ENCODE data around the gene LRRC7.
"Not testable (repeated sequence)": the region's sequence is repeated elsewhere in the genome, so short reads cannot be mapped to it uniquely, and the experiment has no call there.

LRRC7 gene

GRCh38 chr1:69697340-69697739 lies 129.6 kb downstream of the LRRC7 start:
- no peak for DNase-seq (ENCODE audit: low read depth)

- no peak for DNase-seq (ENCODE audit: low read depth)
Observed at GRCh38 chr1:69700770-69701169, 133.0 kb downstream of the LRRC7 start.

- no peak for DNase-seq (ENCODE audit: low read depth)
Observed at GRCh38 chr1:69702085-69702484, 134.4 kb downstream of the LRRC7 start.

- DNase-seq (ENCODE audit: low read depth), result no peak
Observed at GRCh38 chr1:69706473-69706872, 138.8 kb downstream of the LRRC7 start.

- DNase-seq (ENCODE audit: low read depth), result no peak
Observed at GRCh38 chr1:69707103-69707502, 139.4 kb downstream of the LRRC7 start.

- DNase-seq (ENCODE audit: low read depth), result no peak
Observed at GRCh38 chr1:69710484-69711189, 142.9 kb downstream of the LRRC7 start.

- no peak for DNase-seq (ENCODE audit: low read depth)
Observed at GRCh38 chr1:69711190-69711930, 143.6 kb downstream of the LRRC7 start.

GRCh38 chr1:69717834-69718233 lies 150.1 kb downstream of the LRRC7 start:
- DNase-seq (ENCODE audit: low read depth), result not testable (repeated sequence)

- DNase-seq (ENCODE audit: low read depth), result no peak
Observed at GRCh38 chr1:69728206-69728605, 160.5 kb downstream of the LRRC7 start.

GRCh38 chr1:69733061-69733460 lies 165.3 kb downstream of the LRRC7 start:
- no peak for DNase-seq (ENCODE audit: low read depth)

- no peak for DNase-seq (ENCODE audit: low read depth)
Observed at GRCh38 chr1:69737527-69738185, 169.9 kb downstream of the LRRC7 start.

GRCh38 chr1:69738458-69739250 lies 170.9 kb downstream of the LRRC7 start:
- DNase-seq (ENCODE audit: low read depth), result no peak

- DNase-seq (ENCODE audit: low read depth), result no peak
Observed at GRCh38 chr1:69739251-69739605, 171.5 kb downstream of the LRRC7 start.

GRCh38 chr1:69743146-69743545 lies 175.4 kb downstream of the LRRC7 start:
- no peak for DNase-seq (ENCODE audit: low read depth)

- DNase-seq (ENCODE audit: low read depth), result no peak
Observed at GRCh38 chr1:69744381-69744780, 176.7 kb downstream of the LRRC7 start.

GRCh38 chr1:69747207-69747606 lies 179.5 kb downstream of the LRRC7 start:
- no peak for DNase-seq (ENCODE audit: low read depth)

- DNase-seq (ENCODE audit: low read depth), result no peak
Observed at GRCh38 chr1:69750638-69751037, 182.9 kb downstream of the LRRC7 start.

GRCh38 chr1:69752831-69753230 lies 185.1 kb downstream of the LRRC7 start:
- DNase-seq (ENCODE audit: low read depth), result no peak

GRCh38 chr1:69754521-69754920 lies 186.8 kb downstream of the LRRC7 start:
- DNase-seq (ENCODE audit: low read depth), result no peak

- DNase-seq (ENCODE audit: low read depth), result no peak
Observed at GRCh38 chr1:69755647-69756046, 187.9 kb downstream of the LRRC7 start.

GRCh38 chr1:69765951-69766350 lies 198.2 kb downstream of the LRRC7 start:
- DNase-seq (ENCODE audit: low read depth), result no peak

- DNase-seq (ENCODE audit: low read depth), result no peak
Observed at GRCh38 chr1:69766431-69767180, 198.9 kb downstream of the LRRC7 start.

All from activated T-cell treated with anti-CD3 and anti-CD28 coated beads for 24 hours (primary cell).